HCT116 (cell line): Measurements from ENCODE around the gene INO80C. TPM values are rescaled to one million over a fixed set of nuclear protein-coding genes. Genes with fewer than 3 reads are reported as not detected.

Experiments
- ATAC-seq: fragments of 200-7000 bp; cut with Tn5 transposase; 2 replicates; pipeline ENCODE4 v1.9.1; 2020; ENCODE audit warnings: mild to moderate bottlenecking, moderate library complexity
- BruUV-seq: library from RNA; stranded (reverse); fragments of 400-500 nt; replicated peaks from 2 replicates; lab custom pipeline; 2021; lab: Mats Ljungman, UMichigan
- CTCF ChIA-PET: fragments of 300-600 bp; sonication (Branson Sonifier 250); formaldehyde crosslinking; loops from one replicate; lab custom pipeline; 2021; ENCODE audit warnings: antibody characterized with exemption; lab: Charles Lee
- POLR2A ChIA-PET: fragments of 300-600, 350-600 bp; sonication (Branson Sonifier 250); formaldehyde crosslinking; loops from one replicate; lab custom pipeline; 2021; ENCODE audit warnings: antibody characterized with exemption; lab: Charles Lee
- RAD21 ChIA-PET, 2 experiments: fragments of 300-600 bp; sonication (Branson Sonifier 250); formaldehyde crosslinking; loops; one replicate each; lab custom pipeline; 2023; ENCODE audit warnings: low total read pairs in 2 of 2; ENCODE audit not compliant: uncharacterized antibody in 2 of 2, unreplicated experiment in 2 of 2, low non-redundant PET in 1 of 2; lab: Charles Lee
- DNase-seq: peaks from one replicate; pipeline ENCODE4 v3.0.0-alpha.2; 2010; ENCODE audit warnings: low read depth, low spot score
- H2AFZ ChIP-seq: fragments of 200-600 bp; shearing (Covaris generic), sonication (generic); 2 replicates; pipeline ENCODE4 v1.6.1; 2017; ENCODE audit warnings: low read depth, mixed run types, mixed read lengths, antibody characterized with exemption, low read length; ENCODE audit not compliant: poor library complexity, severe bottlenecking
- H3K27ac ChIP-seq: 2 replicates; pipeline ENCODE4 v1.5.1; 2012; ENCODE audit warnings: low read depth, low read length
- H3K27me3 ChIP-seq: fragments of 200-600 bp; sonication (generic); 2 replicates; pipeline ENCODE4 v1.6.1; 2016; ENCODE audit warnings: mixed run types, low read length, mixed read lengths; ENCODE audit not compliant: insufficient read depth
- H3K36me3 ChIP-seq, 2 experiments: fragments of 200-500 bp in 1 of 2; fragments of 200-600 bp in 1 of 2; sonication (Bioruptor generic) in 1 of 2; sonication (generic) in 1 of 2; 2 replicates each; pipeline versions ENCODE4 v1.5.1 to v1.6.1; 2014 to 2016; ENCODE audit warnings: low read length in 2 of 2, inconsistent platforms in 1 of 2, mixed read lengths in 1 of 2, mixed run types in 1 of 2; ENCODE audit not compliant: insufficient read depth in 2 of 2, control insufficient read depth in 1 of 2
- H3K4me1 ChIP-seq, 2 experiments: fragments of 200-600 bp in 1 of 2; sonication (generic) in 1 of 2; 2 replicates each; pipeline versions ENCODE4 v1.5.1 to v1.6.1; 2012 to 2017; ENCODE audit warnings: low read length in 2 of 2, inconsistent platforms in 1 of 2, mild to moderate bottlenecking in 1 of 2, mixed read lengths in 1 of 2, mixed run types in 1 of 2, moderate library complexity in 1 of 2; ENCODE audit not compliant: insufficient read depth in 2 of 2, control insufficient read depth in 1 of 2
- H3K4me2 ChIP-seq: fragments of 200-600 bp; sonication (generic); 2 replicates; pipeline ENCODE4 v1.6.1; 2017; ENCODE audit warnings: mixed run types, low read length, mixed read lengths
- H3K4me3 ChIP-seq, 2 experiments: fragments of 200-600 bp in 1 of 2; sonication (generic) in 1 of 2; replicated peaks in 1 of 2; 2 replicates each; pipeline ENCODE4 v1.5.1; 2011 to 2016; ENCODE audit warnings: low read length in 2 of 2, control low read depth in 1 of 2, low read depth in 1 of 2, mild to moderate bottlenecking in 1 of 2, mixed read lengths in 1 of 2, mixed run types in 1 of 2
- H3K79me2 ChIP-seq: fragments of 200-600 bp; sonication (generic); 2 replicates; pipeline ENCODE4 v1.6.1; 2017; ENCODE audit warnings: mild to moderate bottlenecking, mixed run types, low read length, moderate library complexity, mixed read lengths; ENCODE audit not compliant: insufficient read depth
- H3K9ac ChIP-seq: fragments of 200-600 bp; sonication (generic); 2 replicates; pipeline ENCODE4 v1.6.1; 2016; ENCODE audit warnings: low read length, mixed read lengths
- H3K9me2 ChIP-seq: fragments of 200-600 bp; sonication (generic), shearing (Covaris generic); 2 replicates; pipeline ENCODE4 v1.6.1; 2017; ENCODE audit warnings: mixed run types, mild to moderate bottlenecking, moderate library complexity; ENCODE audit not compliant: insufficient read depth
- H3K9me3 ChIP-seq, 2 experiments: fragments of 200-500 bp in 1 of 2; fragments of 200-600 bp in 1 of 2; sonication (Bioruptor generic) in 1 of 2; sonication (generic) in 1 of 2; 2 replicates each; pipeline ENCODE4 v1.6.1; 2014 to 2017; ENCODE audit warnings: low read length in 2 of 2, mixed read lengths in 2 of 2, inconsistent platforms in 1 of 2, low read depth in 1 of 2, mild to moderate bottlenecking in 1 of 2, mixed run types in 1 of 2, moderate library complexity in 1 of 2; ENCODE audit not compliant: control insufficient read depth in 1 of 2, insufficient read depth in 1 of 2
- H4K20me1 ChIP-seq: fragments of 200-600 bp; sonication (generic), shearing (Covaris generic); 2 replicates; pipeline ENCODE4 v1.6.1; 2017; ENCODE audit warnings: mixed run types, mild to moderate bottlenecking, moderate library complexity; ENCODE audit not compliant: insufficient read depth
- CEBPB ChIP-seq: IDR thresholded peaks from 2 replicates; pipeline ENCODE4 v1.6.1; 2012; ENCODE audit warnings: low read depth
- EGR1 ChIP-seq: IDR thresholded peaks from 2 replicates; pipeline ENCODE4 v1.6.1; 2012; ENCODE audit warnings: low read depth
- ELF1 ChIP-seq: IDR thresholded peaks from 2 replicates; pipeline ENCODE4 v1.6.1; 2012; ENCODE audit warnings: low read depth, borderline replicate concordance
- EZH2phosphoT487 ChIP-seq: fragments of 200-600 bp; IDR thresholded peaks from 2 replicates; pipeline ENCODE4 v1.6.1; 2018; ENCODE audit warnings: antibody characterized with exemption, borderline replicate concordance
- FOSL1 ChIP-seq: IDR thresholded peaks from 2 replicates; pipeline ENCODE4 v1.6.1; 2012; ENCODE audit warnings: low read depth
- JUND ChIP-seq: IDR thresholded peaks from 2 replicates; pipeline ENCODE4 v1.6.1; 2012
- POLR2AphosphoS5 ChIP-seq: IDR thresholded peaks from 2 replicates; pipeline ENCODE4 v1.6.1; 2011; ENCODE audit warnings: mild to moderate bottlenecking, low read depth, low read length, moderate library complexity
- RAD21 ChIP-seq: IDR thresholded peaks from 2 replicates; pipeline ENCODE4 v1.6.1; 2012; ENCODE audit warnings: low read depth, mild to moderate bottlenecking
- SIN3A ChIP-seq: IDR thresholded peaks from 2 replicates; pipeline ENCODE4 v1.6.1; 2012; ENCODE audit warnings: low read depth
- SP1 ChIP-seq: IDR thresholded peaks from 2 replicates; pipeline ENCODE4 v1.6.1; 2012; ENCODE audit warnings: low read depth
- SRF ChIP-seq: IDR thresholded peaks from 2 replicates; pipeline ENCODE4 v1.6.1; 2012; ENCODE audit warnings: low read depth
- TCF7L2 ChIP-seq: IDR thresholded peaks from 2 replicates; pipeline ENCODE4 v1.7.0; 2011; ENCODE audit warnings: borderline replicate concordance, inconsistent platforms; ENCODE audit not compliant: insufficient read depth, insufficient read length; ENCODE audit errors: extremely low read depth
- YY1 ChIP-seq: IDR thresholded peaks from 2 replicates; pipeline ENCODE4 v1.6.1; 2011; ENCODE audit warnings: low read length, low read depth, moderate library complexity, mild to moderate bottlenecking; ENCODE audit not compliant: insufficient replicate concordance; ENCODE audit errors: extremely low read depth
- ZFX ChIP-seq: fragments of 450-650 bp; IDR thresholded peaks from 2 replicates; pipeline ENCODE4 v1.6.1; 2017
- intact Hi-C: fragments of 100-400 bp; cut with micrococcal nuclease; formaldehyde crosslinking; loops from 2 replicates; pipeline ENCODE4 v1.10.0; 2022
- total RNA-seq: library from RNA; stranded (reverse); gene quantifications from one replicate; pipeline ENCODE4 v1.2.1, GENCODE V29; 2021; ENCODE audit not compliant: unreplicated experiment
- TF ChIP-seq, protein P1 (sequence below): IDR thresholded peaks from 2 replicates; pipeline ENCODE4 v1.6.1; 2011; ENCODE audit warnings: mild to moderate bottlenecking, low read length, moderate library complexity; ENCODE audit not compliant: insufficient replicate concordance; ENCODE audit errors: extremely low read depth
- TF ChIP-seq, protein P2 (sequence below): IDR thresholded peaks from 2 replicates; pipeline ENCODE4 v1.6.1; 2012

INO80C gene
- total RNA-seq, 1 experiment from 2014 or later: 30.7 TPM

DNA sequence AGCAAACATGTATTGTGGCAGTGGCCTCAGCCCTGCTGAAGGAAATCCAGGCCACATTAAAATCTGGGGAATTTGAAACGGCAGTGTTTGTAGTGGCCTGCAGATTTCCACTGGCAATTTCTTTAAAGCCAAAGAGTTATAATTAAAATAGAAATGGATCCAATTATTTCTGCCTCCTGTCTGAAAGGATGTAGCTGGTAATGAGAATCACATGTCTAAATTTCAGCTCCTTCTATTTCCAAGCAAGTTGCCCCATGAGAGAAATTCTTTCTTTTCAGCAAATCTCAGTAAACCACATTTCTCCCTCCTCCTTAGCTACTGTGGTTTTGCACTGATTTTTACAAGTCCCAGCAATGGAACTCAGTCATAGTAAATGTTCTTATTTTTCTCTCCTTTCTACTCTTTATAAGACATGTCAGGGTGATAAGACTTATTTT lies 65.2 kb downstream of the INO80C start (continued):
- TF ChIP-seq, protein P1, sequence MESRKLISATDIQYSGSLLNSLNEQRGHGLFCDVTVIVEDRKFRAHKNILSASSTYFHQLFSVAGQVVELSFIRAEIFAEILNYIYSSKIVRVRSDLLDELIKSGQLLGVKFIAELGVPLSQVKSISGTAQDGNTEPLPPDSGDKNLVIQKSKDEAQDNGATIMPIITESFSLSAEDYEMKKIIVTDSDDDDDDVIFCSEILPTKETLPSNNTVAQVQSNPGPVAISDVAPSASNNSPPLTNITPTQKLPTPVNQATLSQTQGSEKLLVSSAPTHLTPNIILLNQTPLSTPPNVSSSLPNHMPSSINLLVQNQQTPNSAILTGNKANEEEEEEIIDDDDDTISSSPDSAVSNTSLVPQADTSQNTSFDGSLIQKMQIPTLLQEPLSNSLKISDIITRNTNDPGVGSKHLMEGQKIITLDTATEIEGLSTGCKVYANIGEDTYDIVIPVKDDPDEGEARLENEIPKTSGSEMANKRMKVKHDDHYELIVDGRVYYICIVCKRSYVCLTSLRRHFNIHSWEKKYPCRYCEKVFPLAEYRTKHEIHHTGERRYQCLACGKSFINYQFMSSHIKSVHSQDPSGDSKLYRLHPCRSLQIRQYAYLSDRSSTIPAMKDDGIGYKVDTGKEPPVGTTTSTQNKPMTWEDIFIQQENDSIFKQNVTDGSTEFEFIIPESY: no peak
- TF ChIP-seq, protein P2, sequence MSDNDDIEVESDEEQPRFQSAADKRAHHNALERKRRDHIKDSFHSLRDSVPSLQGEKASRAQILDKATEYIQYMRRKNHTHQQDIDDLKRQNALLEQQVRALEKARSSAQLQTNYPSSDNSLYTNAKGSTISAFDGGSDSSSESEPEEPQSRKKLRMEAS: no peak
- TF ChIP-seq POLR2AphosphoS5: no peak

DNA sequence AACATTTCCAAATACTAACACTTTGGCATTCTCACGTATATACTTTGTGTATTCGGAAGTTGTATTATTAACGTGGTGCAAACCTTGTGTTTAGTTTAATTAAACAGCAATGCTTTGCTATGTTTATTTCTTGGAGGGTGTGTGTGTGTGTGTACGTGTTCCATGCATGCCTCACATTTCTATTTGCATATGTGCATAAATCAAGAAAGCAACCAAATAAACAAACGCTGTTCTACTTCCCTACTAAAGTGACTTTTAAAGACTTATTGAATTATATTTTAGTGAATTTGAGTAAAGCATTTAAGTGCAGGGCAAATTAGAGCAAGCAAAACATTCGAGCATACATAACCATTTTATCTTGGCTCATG lies 66.4 kb downstream of the INO80C start:
- no peak overlapping the region for H3K4me3 ChIP-seq
- RAD21 ChIA-PET: no interaction called here
- intact Hi-C loops: no loop called here
- no TSS peak for BruUV-seq
- ATAC-seq: no peak
- H3K27me3 ChIP-seq: no peaks in the 10 kb centered on the region
- H3K9me2 ChIP-seq: no peaks in the 10 kb centered on the region
- no peaks in the 10 kb centered on the region for H4K20me1 ChIP-seq
- H2AFZ ChIP-seq: no peak overlapping the region
- no peaks in the 10 kb centered on the region for H3K9me3 ChIP-seq
- no peak for TF ChIP-seq TCF7L2
- no peak for TF ChIP-seq POLR2AphosphoS5
- no peak for TF ChIP-seq RAD21
- TF ChIP-seq SP1: no peak
- no peak for TF ChIP-seq CEBPB
- no peak for TF ChIP-seq SIN3A
- TF ChIP-seq YY1: no peak
- no peak for TF ChIP-seq ZFX
- TF ChIP-seq SRF: no peak
- TF ChIP-seq, protein P1: no peak
- TF ChIP-seq JUND: no peak
- no peak for TF ChIP-seq EGR1
- no peak for TF ChIP-seq EZH2phosphoT487
- TF ChIP-seq FOSL1: no peak
- TF ChIP-seq ELF1: no peak
- TF ChIP-seq, all 23 proteins: peak for 0
- H3K4me1 ChIP-seq: no peaks in the 10 kb centered on the region
- ChIA-PET POLR2A (no interaction called here), CTCF (no interaction called here)
- no peaks in the 10 kb centered on the region for H3K79me2 ChIP-seq
- no peaks in the 10 kb centered on the region for H3K36me3 ChIP-seq
- no peak overlapping the region for H3K27ac ChIP-seq
- DNase-seq: no peak
- H3K4me2 ChIP-seq: no peak overlapping the region
- no peak overlapping the region for H3K9ac ChIP-seq
